Mesenchymal stem cell (in vitro differentiated cells and primary cell): Measurements from ENCODE around the gene CCDC3.

Experiments used
- DNase-seq: peaks from one replicate; pipeline ENCODE4 v3.0.0-alpha.2; 2013
- H2AFZ ChIP-seq: one replicate; pipeline ENCODE4 v1.6.1; 2013; ENCODE audit warnings: low read depth, mild to moderate bottlenecking, control low read depth, inconsistent platforms, low read length, moderate library complexity
- H2AK5ac ChIP-seq: 2 replicates; pipeline ENCODE4 v1.6.1; 2013; ENCODE audit warnings: low read length, moderate library complexity, mild to moderate bottlenecking, inconsistent platforms; ENCODE audit not compliant: severe bottlenecking
- H2BK120ac ChIP-seq: one replicate; pipeline ENCODE4 v1.6.1; 2013; ENCODE audit warnings: low read depth, mild to moderate bottlenecking, inconsistent platforms, low read length, moderate library complexity
- H2BK12ac ChIP-seq, 2 experiments: one replicate each; pipeline ENCODE4 v1.6.1; 2013; ENCODE audit warnings: inconsistent platforms in 2 of 2, low read length in 2 of 2, mild to moderate bottlenecking in 2 of 2, moderate library complexity in 2 of 2, control low read depth in 1 of 2
- H2BK15ac ChIP-seq: one replicate; pipeline ENCODE4 v1.6.1; 2013; ENCODE audit warnings: mild to moderate bottlenecking, low read depth, inconsistent platforms; ENCODE audit not compliant: poor library complexity, severe bottlenecking
- H2BK5ac ChIP-seq: 2 replicates; pipeline ENCODE4 v1.6.1; 2013; ENCODE audit warnings: low read depth, mild to moderate bottlenecking, low read length, control low read depth, inconsistent platforms; ENCODE audit not compliant: poor library complexity, severe bottlenecking
- H3K14ac ChIP-seq, 2 experiments: one replicate each; pipeline ENCODE4 v1.6.1; 2013; ENCODE audit warnings: inconsistent platforms in 2 of 2, low read length in 2 of 2, control low read depth in 1 of 2, mild to moderate bottlenecking in 1 of 2, moderate library complexity in 1 of 2
- H3K18ac ChIP-seq, 2 experiments: one replicate each; pipeline ENCODE4 v1.6.1; 2013; ENCODE audit warnings: inconsistent platforms in 2 of 2, low read length in 2 of 2, control low read depth in 1 of 2, low read depth in 1 of 2, mild to moderate bottlenecking in 1 of 2
- H3K23ac ChIP-seq, 2 experiments: one replicate each; pipeline ENCODE4 v1.6.1; 2013; ENCODE audit warnings: inconsistent platforms in 2 of 2, low read length in 2 of 2, mild to moderate bottlenecking in 2 of 2, moderate library complexity in 2 of 2, control low read depth in 1 of 2
- H3K27ac ChIP-seq: 2 replicates; pipeline ENCODE4 v1.5.1; 2013; ENCODE audit warnings: mild to moderate bottlenecking, moderate library complexity, low read length, control low read depth, inconsistent platforms; ENCODE audit not compliant: poor library complexity, severe bottlenecking
- H3K27me3 ChIP-seq, 2 experiments: 2 replicates each; pipeline versions ENCODE4 v1.6.1 to v1.7.0; 2013; ENCODE audit warnings: low read length in 2 of 2, mild to moderate bottlenecking in 2 of 2, moderate library complexity in 2 of 2, control low read depth in 1 of 2, inconsistent platforms in 1 of 2; ENCODE audit not compliant: control insufficient read depth in 1 of 2, insufficient read depth in 1 of 2
- H3K36me3 ChIP-seq, 2 experiments: 2 replicates each; pipeline versions ENCODE4 v1.6.1 to v1.7.0; 2013; ENCODE audit warnings: low read length in 2 of 2, control low read depth in 1 of 2, inconsistent platforms in 1 of 2, low read depth in 1 of 2, mild to moderate bottlenecking in 1 of 2; ENCODE audit not compliant: insufficient read depth in 2 of 2, control insufficient read depth in 1 of 2
- H3K4ac ChIP-seq, 2 experiments: one replicate each; pipeline ENCODE4 v1.6.1; 2013; ENCODE audit warnings: inconsistent platforms in 2 of 2, low read length in 2 of 2, mild to moderate bottlenecking in 2 of 2, moderate library complexity in 2 of 2, control low read depth in 1 of 2, low read depth in 1 of 2
- H3K4me1 ChIP-seq: 2 replicates; pipeline ENCODE4 v1.6.1; 2013; ENCODE audit warnings: low read depth, low read length, control low read depth; ENCODE audit not compliant: control insufficient read depth, insufficient read depth
- H3K4me2 ChIP-seq: 2 replicates; pipeline ENCODE4 v1.6.1; 2013; ENCODE audit warnings: low read length, mild to moderate bottlenecking, inconsistent platforms; ENCODE audit not compliant: poor library complexity, severe bottlenecking
- H3K4me3 ChIP-seq, 2 experiments: 2 replicates each; pipeline versions ENCODE4 v1.5.1 to v1.7.0; 2013; ENCODE audit warnings: low read length in 2 of 2, mild to moderate bottlenecking in 2 of 2, control low read depth in 1 of 2, low read depth in 1 of 2; ENCODE audit not compliant: insufficient read depth in 1 of 2
- H3K79me1 ChIP-seq: replicated peaks from 2 replicates; pipeline ENCODE4 v1.6.1; 2013; ENCODE audit warnings: mild to moderate bottlenecking, control low read depth, low read length, inconsistent platforms; ENCODE audit not compliant: poor library complexity, severe bottlenecking
- H3K9ac ChIP-seq: 2 replicates; pipeline ENCODE4 v1.7.0; 2013; ENCODE audit warnings: mild to moderate bottlenecking, low read length, moderate library complexity
- H3K9me3 ChIP-seq: 2 replicates; pipeline ENCODE4 v1.7.0; 2013; ENCODE audit warnings: mild to moderate bottlenecking, low read length; ENCODE audit not compliant: control insufficient read depth
- H4K8ac ChIP-seq: one replicate; pipeline ENCODE4 v1.6.1; 2013; ENCODE audit warnings: inconsistent platforms, mild to moderate bottlenecking, low read length, moderate library complexity
- H4K91ac ChIP-seq: one replicate; pipeline ENCODE4 v1.6.1; 2013; ENCODE audit warnings: mild to moderate bottlenecking, low read length, inconsistent platforms
- WGBS: methylation state at CpG from one replicate; pipeline ENCODE4 v1.1.7; 2013; ENCODE audit warnings: mixed read lengths; 5-methylcytosine and 5-hydroxymethylcytosine counted together

CCDC3 gene

DNA sequence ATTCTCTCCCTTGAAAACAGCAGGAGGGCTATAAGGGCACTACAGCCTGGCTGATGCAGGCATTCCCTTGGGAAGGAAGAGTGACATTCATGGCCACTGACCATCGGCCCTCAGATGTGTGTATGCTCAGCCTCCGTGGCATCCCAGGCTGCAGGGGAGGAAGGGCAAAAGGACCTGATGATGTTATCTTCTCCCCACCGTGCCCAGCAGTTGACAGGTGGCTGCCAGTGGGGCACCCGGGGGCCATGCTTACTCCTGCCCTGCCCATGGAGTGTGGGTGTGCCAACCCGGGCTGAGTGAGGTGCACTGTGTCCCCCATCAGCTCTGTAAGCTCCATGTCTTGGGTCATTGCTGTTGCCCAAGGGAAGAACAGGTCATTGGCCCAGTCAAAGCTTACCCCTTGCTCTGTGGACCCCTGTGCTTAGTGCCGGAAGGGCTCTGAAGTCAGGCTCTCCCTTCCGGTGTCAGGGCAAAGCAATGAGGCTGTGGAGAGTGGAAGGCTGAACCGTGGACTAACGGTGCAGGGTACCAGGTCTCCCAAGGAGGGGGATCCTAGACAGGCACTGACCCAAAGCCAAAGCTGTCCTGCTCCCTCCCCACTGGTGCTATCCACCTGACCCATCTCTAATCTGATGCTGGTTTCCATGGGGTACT is 92.2 kb downstream of the CCDC3 start:
- Histone ChIP-seq H3K14ac (no peak overlapping the region), H3K4ac (no peak overlapping the region), H3K9ac (no peak overlapping the region), H3K23ac (no peak overlapping the region), H2BK15ac (peak overlapping the region; percentile 53), H2BK120ac (no peak overlapping the region), H3K79me1 (no peaks in the 10 kb centered on the region), H3K18ac (peak overlapping the region in 1 of 2 experiments; percentile 4), H3K4me3 (no peak overlapping the region), H3K4me1 (peaks cover 2% of the 10 kb centered on the region), H4K8ac (no peak overlapping the region), H2BK12ac (peak overlapping the region in 1 of 2 experiments; percentile 59), H3K27ac (no peak overlapping the region), H3K9me3 (no peaks in the 10 kb centered on the region), H3K4me2 (no peak overlapping the region), H2AFZ (no peak overlapping the region), H3K27me3 (peaks cover 9 to 26% of the 10 kb centered on the region in 2 experiments), H4K91ac (peak overlapping the region; percentile 55), H2AK5ac (no peak overlapping the region), H3K36me3 (no peaks in the 10 kb centered on the region), H2BK5ac (no peak overlapping the region)
- WGBS = 92% methylated on average over 9 of the region's 9 CpGs
- no peak for DNase-seq

GRCh38 chr10:12908773-12909172 is 92.7 kb downstream of the CCDC3 start:
- Histone ChIP-seq H3K36me3 (no peaks in the 10 kb centered on the region), H3K23ac (no peak overlapping the region), H3K9me3 (no peaks in the 10 kb centered on the region), H3K4me2 (no peak overlapping the region), H3K4me1 (peaks cover 2% of the 10 kb centered on the region), H3K9ac (no peak overlapping the region), H3K27ac (no peak overlapping the region), H2AK5ac (no peak overlapping the region), H3K4me3 (no peak overlapping the region), H4K8ac (no peak overlapping the region), H4K91ac (no peak overlapping the region), H3K27me3 (peaks cover 9 to 26% of the 10 kb centered on the region in 2 experiments), H3K4ac (no peak overlapping the region), H3K18ac (no peak overlapping the region), H2AFZ (no peak overlapping the region), H2BK5ac (no peak overlapping the region), H2BK120ac (no peak overlapping the region), H2BK15ac (peak overlapping the region; percentile 17), H3K14ac (no peak overlapping the region), H3K79me1 (no peaks in the 10 kb centered on the region), H2BK12ac (peak overlapping the region in 1 of 2 experiments; percentile 23)
- DNase-seq = no peak
- 97% methylated on average over 4 of the region's 4 CpGs for WGBS

DNA sequence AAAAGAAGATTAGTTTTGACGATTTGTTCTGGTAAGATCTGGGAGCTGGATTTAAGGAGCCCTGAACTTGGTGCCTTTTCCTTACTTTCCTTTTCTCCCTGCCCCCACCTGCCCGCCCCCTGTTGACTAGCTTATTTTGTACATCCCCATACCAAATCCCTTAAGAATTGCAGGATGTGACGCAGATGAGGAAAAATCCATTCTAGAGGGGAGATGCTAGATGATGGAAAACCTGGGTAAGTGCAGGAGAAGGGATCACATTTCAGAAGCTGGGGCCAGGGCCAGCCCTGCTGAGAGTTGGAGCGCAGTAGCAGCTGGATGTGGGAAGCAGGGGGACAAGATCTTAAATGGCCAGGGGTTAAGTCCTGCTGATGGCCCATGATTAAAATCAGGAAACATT is 93.9 kb downstream of the CCDC3 start:
- Histone ChIP-seq H3K27ac (no peak overlapping the region), H3K36me3 (no peaks in the 10 kb centered on the region), H2BK120ac (no peak overlapping the region), H4K8ac (no peak overlapping the region), H2BK12ac (no peak overlapping the region), H3K4me2 (no peak overlapping the region), H3K14ac (no peak overlapping the region), H3K4me1 (peaks cover 2% of the 10 kb centered on the region), H2BK5ac (no peak overlapping the region), H2AFZ (no peak overlapping the region), H3K27me3 (peaks cover 9 to 25% of the 10 kb centered on the region in 2 experiments), H3K4ac (no peak overlapping the region), H3K23ac (no peak overlapping the region), H3K18ac (no peak overlapping the region), H2AK5ac (no peak overlapping the region), H3K9ac (no peak overlapping the region), H3K4me3 (no peak overlapping the region), H4K91ac (no peak overlapping the region), H3K79me1 (no peaks in the 10 kb centered on the region), H3K9me3 (no peaks in the 10 kb centered on the region), H2BK15ac (no peak overlapping the region)
- DNase-seq = peak; percentile 46
- WGBS = 87% methylated on average over 2 of the region's 4 CpGs

DNA sequence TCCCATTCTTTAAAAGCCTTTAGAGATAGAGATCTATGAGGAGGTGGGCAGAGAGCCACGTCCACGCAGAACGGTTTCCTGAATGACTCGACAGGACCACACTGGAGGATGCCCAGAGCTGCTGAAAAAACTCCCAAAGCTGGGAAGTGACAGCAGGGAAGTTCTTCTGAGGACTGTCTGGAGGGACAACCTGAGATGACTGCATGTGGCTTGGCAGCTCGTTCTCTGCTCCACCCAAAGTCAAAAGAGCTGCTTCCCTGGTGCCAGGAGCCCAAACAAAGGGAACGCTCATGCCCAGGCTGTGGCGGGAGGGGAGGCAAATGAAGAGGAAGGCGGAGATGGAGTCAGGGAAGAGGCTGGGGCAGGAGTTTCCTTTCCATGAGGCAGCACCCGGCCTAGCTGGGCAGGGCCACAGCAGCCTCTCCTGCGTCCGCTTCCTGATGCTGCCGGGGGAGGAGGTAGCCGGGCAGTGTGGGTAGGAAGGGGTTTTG is 95.4 kb downstream of the CCDC3 start:
- H2BK12ac ChIP-seq = no peak overlapping the region
- peaks cover 9 to 22% of the 10 kb centered on the region in 2 experiments for H3K27me3 ChIP-seq
- no peaks in the 10 kb centered on the region for H3K79me1 ChIP-seq
- H3K23ac ChIP-seq = no peak overlapping the region
- no peak overlapping the region for H3K18ac ChIP-seq
- no peak overlapping the region for H2AFZ ChIP-seq
- no peak overlapping the region for H3K4me3 ChIP-seq
- H3K9me3 ChIP-seq = no peaks in the 10 kb centered on the region
- DNase-seq = no peak
- no peak overlapping the region for H4K8ac ChIP-seq
- no peaks in the 10 kb centered on the region for H3K36me3 ChIP-seq
- no peak overlapping the region for H2BK5ac ChIP-seq
- no peak overlapping the region for H2AK5ac ChIP-seq
- no peak overlapping the region for H3K4me2 ChIP-seq
- H4K91ac ChIP-seq = no peak overlapping the region
- no peak overlapping the region for H3K4ac ChIP-seq
- peaks cover 2% of the 10 kb centered on the region for H3K4me1 ChIP-seq
- no peak overlapping the region for H2BK120ac ChIP-seq
- no peak overlapping the region for H3K27ac ChIP-seq
- no peak overlapping the region for H3K14ac ChIP-seq
- no peak overlapping the region for H3K9ac ChIP-seq
- 90% methylated on average over 13 of the region's 13 CpGs for WGBS
- H2BK15ac ChIP-seq = no peak overlapping the region
